Myometrial cell (primary cell): ENCODE data around the gene CR1L. TPM values are rescaled to one million over a fixed set of nuclear protein-coding genes. Genes with fewer than 3 reads are reported as not detected.

ENCODE experiments used
- total RNA-seq: library from RNA; depleted of rRNA; stranded (reverse); fragments of >200 nt; gene quantifications from 2 replicates; pipeline ENCODE4 v1.2.3, GENCODE V29; 2015

Gene CR1L
- total RNA-seq, result not detected in 2 replicates

DNA sequence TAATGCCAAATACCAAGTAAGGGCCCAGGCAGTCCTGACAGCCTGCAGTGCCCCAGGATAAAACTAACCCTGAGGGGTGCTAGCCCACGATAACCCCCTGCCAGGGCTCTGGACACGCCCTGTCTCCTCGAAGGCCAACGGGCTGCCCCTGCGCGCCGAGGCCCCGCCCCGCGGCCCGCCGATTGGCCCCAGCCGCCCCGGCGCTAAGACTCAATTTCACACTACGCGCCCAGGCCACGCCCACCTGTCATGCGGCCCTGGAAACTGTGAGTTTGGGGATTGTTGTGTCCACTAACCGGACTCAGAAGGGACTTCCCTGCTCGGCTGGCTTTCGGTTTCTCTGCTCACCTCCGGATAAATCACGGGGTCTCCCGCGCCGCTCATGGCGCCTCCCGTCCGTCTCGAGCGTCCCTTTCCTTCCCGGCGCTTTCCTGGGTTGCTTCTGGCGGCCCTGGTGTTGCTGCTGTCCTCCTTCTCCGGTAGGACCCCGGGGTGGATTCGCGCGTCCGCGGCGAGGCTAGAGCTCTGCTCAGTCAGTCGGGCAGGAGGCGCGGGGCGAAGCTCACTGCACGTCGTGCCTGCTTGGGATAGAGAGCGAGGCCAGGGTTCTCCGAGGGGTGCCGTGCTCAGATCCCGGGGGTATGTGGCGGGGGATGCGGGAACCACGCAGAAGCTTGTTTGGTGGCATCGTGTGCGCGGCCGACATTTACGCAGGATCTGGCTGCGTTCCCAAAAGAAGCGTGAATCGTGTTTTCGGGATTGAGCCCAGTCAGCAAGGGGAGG lies at the start of gene CR1L:
TSS of gene CR1L (plus strand) at position 282 of the 783 bp plus-strand sequence. CDS start at position 383, 101 bp downstream.

GRCh38 chr1:207751790-207752455 lies 107.0 kb downstream of the CR1L start, which contains the start of gene CD46:
TSS of gene CD46 (plus strand) at chr1:207752054. CDS start at chr1:207752213, 159 bp downstream.

Other genes starting within 250 kb of the CR1L start
- not detected in 2 replicates for gene CR2, start 190.8 kb upstream of the CR1L start, total RNA-seq
- not detected in 2 replicates for gene CR1, start 149.0 kb upstream of the CR1L start, total RNA-seq
- gene CD46, start 106.9 kb downstream of the CR1L start, total RNA-seq, result 101 and 140 TPM in 2 replicates